DMS53 treated with DMSO at 0.1 percent for 48 hours (cell line): ENCODE results near the gene SLC6A18.
"Not testable (repeated sequence)": the region's sequence is repeated elsewhere in the genome, so short reads cannot be mapped to it uniquely, and the experiment has no call there.

Experiments
- DNase-seq: peaks from one replicate; lab custom pipeline; 2025; ENCODE audit not compliant: unreplicated experiment; lab: John Stamatoyannopoulos, UW

SLC6A18 gene

DNA sequence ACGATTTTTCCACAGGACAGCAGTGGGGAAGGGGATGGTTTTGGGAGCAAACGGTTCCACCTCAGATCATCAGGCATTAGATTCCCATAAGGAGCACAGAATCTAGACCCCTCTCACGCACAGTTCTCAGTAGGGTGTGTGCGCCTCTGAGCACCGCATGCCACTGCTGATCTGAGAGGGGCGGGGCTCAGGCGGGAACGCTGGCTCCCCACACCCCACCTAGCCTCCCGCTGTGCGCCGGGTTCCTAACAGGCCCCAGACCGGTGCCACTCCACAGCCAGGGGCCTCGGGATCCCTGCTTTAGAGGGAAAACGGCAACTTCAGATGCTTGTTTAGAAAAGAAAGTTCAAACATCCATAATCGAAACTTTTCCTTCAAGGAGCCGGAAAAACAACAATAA is 49.3 kb downstream of the SLC6A18 start:
- no peak for DNase-seq

DNA sequence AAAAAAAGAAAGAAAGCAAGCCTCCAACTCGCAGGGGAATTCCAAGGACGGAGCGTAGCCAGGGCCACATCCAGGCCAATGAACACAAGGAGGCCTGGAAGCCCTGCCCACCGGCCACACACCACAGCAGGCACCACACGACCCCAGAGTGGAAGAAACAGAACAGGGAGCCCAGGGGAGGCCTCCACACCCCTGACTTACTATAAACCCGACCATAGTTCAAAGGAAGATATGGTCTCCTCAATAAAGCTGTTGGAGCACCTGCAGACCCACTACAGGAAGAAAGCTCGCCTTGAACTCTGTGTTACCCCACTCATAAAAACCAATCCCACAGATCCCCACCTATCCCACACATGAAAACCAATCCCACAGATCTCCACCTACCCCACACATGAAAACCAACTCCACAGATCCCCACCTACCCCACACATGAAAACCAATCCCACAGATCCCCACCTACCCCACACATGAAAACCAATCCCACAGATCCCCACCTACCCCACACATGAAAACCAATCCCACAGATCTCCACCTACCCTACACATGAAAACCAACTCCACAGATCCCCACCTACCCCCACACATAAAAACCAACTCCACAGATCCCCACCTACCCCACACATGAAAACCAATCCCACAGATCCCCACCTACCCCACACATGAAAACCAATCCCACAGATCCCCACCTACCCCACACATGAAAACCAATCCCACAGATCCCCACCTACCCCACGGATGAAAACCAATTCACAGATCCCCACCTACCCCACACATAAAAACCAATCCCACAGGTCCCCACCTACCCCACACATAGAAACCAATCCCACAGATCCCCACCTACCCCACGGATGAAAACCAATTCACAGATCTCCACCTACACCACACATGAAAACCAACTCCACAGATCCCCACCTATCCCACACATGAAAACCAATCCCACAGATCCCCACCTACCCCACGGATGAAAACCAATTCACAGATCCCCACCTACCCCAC is 50.5 kb downstream of the SLC6A18 start:
- DNase-seq: not testable (repeated sequence)

DNA sequence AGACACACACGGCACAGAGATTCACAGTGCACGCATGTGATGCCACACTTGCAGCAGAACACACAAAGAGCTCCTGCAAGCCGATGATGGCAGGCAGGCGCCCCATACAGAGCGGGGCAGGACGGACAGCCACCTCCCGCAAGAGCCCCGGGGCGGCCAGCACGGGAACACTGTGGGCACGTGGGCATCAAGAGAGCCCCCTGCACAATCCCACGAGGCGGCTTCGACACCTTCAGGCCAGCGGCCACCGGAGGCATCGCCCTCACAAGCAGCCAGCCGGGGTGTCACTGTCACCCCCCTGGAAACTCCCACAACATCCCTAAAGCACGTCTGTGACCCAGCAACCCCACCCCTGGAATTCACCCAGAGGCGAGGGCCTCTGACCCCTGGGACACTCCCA is 51.7 kb downstream of the SLC6A18 start:
- DNase-seq: no peak

DNA sequence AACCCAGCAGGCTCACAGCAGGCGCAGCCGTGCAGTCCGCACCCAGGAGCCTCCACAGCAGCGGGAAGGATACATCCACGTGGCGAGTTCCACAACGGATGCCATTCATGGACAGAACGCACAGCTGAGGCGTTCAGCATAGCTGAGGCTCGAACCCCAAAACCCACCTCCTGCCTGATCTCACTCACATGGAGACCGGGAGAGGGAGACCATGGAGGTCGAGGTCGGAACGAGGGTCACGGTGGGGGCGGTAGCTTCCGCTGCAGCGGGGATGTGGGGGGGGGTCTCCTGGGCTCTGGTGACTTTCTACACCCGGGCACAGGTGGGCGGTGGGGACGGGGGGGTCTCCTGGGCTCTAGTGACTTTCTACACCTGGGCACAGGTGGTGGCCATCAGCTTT is 52.1 kb downstream of the SLC6A18 start:
- DNase-seq: no peak

DNA sequence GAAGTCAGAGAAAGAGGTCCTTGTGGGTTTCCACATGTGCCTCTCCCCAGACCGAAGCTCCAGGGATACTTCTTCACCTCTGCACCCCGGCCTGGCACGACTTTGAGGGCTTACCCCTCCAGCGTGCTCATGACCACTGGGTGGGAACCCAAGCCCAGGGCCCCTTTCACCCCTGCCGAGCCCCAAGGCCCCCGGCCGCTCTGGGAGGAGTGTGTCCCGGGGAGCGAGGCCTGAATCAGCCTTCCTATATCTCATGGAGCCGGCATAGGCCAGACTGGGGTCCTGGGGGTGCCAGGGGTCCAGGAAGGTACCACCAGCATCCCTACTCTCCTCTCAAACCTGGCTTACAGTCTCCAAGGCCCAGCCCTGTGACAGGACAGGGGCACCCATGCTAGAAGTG is 52.6 kb downstream of the SLC6A18 start:
- DNase-seq: no peak

DNA sequence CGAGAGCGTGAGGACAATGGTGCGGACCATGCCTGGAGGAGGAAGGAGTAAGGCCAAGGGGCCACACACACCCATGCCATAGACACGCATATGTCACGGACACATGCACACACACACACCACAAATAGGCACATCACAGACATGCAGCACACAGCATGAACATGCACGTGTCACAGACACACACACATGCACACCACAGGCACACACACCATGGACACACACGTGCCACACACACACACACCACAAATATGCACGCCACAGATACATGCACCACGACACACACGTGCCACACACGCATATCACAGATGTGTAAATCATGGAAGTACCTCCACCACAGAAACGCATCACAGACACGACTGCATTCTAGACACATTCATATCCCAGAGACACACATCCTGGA is 53.0 kb downstream of the SLC6A18 start:
- no peak for DNase-seq

DNA sequence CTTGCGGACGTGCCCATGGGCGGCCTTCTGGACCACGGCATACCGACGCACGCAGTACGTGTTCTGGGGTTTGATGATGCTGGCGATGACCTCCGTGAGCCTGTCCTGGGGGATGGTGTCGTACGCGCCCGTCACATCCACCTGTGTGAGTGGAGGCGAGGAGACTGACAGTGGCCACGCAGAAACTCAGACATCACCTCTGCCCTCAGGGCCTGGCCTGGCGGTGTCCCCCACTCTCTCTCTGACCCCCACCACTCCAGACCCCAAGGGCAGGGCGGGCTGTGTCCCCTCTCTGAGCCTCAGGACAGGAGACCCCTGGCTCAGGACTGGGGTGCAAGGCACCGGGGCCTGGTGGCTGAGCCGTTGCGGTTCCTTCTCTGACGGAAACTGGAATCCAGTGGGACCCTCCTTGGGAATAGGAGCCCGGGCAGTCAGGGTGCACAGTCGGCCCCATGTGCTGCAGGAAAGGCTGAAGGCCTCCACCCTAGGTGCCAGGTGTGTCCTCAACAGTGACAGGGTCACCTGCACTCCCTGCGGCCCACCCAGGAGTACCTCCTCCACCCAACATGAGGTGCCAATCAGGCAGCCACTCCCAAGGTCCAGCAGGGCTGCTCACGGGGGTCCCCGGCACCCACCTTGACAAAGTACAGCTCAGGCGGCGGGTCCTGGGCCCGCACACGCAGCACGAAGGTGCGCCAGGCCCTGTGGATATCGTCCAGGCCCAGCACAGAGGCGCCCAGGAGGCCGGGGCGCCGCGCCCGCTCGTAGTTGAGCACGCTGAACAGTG is 53.7 kb downstream of the SLC6A18 start:
- DNase-seq: no peak

DNA sequence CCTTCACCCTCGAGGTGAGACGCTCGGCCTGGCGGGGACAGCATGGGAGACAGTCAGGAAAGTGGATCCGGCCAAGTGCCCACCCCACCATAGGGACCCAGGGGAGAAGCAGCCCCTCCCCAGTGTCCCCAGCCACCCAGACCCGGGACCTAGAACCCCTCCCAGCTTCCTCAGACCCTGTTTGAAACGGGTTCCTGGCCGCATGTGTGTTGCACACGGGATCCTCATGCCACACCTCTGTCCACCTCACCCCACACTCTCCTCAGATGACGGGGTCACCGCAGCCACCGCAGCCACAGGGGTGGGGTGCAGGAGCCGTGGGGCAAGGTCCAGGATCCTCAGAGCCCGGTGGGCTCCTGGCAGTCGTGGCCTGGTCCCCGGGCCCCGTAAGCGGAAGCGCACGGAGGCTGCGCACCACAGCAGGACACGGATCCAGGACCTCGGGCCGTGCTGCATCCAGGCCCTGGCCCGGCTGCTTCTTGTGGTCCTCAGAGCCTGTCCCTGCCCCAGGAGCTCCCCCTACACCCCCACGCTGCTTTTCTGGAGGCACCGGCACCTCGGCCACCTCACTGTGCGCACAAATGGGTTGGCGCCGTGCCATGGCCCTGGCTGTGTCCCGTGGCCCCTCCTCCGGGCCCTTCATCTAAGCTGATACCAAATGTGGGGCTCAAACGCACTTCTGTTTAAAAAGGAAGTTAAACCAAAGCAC is 54.4 kb downstream of the SLC6A18 start:
- DNase-seq: no peak

DNA sequence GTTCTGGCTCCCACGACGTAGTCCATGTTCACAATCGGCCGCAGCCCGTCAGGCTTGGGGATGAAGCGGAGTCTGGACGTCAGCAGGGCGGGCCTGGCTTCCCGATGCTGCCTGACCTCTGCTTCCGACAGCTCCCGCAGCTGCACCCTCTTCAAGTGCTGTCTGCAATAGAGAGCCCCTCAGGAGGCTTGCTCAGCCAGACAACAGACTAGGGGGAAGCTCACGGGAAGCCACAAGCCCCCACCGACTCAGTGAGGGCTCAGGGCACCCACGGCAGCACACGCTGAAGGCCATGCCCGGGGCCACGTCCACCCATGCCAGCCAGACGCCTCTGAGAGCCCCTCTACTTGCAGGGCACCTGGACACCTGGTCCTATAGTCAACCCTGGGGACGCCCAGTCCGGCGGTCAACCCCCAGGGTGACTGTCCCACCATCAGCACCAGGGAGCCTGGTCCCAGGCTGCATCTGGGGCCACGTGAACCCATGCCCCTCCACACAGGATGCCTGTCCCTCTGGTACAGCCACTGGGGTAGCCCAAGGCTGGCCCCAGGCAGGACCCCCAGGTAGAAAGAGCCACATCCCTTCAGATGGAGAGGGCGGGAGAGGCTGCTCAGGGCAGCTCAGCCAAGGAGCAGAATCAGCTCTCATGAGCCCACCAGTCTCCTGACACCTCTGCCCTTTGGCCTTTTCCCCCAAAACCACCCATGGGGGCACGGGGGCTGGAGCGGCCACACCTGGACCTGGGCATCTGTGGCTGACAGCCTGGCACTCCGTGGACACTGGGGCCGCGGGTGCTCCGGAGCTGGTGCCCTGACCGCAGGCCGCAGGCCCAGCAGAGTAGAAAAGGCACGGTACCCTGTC is 55.2 kb downstream of the SLC6A18 start:
- no peak for DNase-seq

DNA sequence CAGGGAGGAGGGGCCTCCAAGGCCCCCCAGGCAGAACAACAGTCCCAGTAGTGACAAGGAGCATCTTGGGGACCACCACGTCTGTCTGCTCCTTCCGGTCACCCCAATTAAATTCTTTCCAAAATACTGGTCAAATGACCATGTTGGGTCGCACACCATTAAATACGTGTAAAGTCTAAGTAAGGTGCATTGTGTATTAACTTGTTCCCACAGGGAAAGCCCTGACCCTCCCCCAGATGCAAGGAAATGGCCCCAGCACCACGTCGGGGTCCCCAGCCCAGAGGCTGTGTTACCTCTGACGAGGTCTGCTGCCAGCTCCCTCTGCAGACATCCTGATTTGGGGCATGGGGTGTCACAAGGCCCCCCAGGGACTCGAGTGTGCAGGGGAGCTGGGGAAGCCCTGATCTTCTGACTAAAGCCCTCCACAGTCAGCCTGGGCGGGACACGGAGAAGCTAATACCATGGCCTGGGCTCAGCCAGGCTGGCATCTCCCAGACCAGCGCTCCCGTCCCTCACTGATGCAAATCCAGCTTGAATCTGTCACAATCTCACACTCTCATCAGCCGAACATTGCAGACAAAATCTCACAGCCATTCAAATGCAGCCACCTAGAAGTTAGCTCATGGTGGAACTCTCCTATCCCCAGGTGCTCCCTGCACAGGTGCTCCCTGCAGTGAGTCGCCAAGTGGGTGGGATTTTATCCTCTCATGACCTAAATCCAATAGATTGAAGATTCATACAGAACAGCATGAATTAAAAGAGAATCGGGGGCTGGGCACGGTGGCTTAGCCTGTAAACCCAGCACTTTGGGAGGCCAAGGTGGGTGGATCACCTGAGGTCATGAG is 56.1 kb downstream of the SLC6A18 start:
- DNase-seq: no peak

DNA sequence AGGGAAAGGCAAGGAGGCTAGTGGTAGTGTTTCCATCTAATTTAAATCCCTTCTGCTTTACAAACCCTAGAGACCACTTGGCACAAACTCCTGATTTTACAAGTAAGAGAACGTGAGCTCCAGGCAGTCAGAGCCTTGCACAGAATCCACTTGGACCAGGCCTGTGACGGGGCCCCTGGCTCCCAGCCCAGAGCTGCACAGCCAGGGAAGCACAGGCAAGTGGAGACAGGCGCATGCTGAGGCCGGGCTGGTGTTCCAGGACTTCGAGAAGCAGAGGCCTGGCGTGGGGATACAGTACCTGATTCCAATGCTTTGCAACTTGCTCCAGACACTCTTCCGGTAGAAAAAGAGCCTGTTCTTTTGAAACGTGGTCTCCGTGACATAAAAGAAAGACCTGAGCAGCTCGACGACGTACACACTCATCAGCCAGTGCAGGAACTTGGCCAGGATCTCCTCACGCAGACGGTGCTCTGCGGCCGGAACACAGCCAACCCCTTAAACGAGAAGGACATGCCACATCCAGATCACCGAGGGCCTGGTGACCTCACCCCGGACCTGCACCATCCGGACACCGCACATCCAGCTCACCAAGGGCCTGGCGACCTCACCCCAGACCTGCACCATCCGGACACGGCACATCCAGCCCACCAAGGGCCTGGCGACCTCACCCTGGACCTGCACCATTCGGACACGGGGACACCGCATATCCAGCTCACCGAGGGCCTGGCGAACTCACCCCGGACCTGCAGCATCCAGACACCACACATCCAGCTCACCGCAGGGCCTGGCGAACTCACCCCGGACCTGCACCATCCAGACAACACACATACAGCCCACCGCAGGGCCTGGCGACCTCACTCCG is 57.2 kb downstream of the SLC6A18 start:
- DNase-seq: no peak

DNA sequence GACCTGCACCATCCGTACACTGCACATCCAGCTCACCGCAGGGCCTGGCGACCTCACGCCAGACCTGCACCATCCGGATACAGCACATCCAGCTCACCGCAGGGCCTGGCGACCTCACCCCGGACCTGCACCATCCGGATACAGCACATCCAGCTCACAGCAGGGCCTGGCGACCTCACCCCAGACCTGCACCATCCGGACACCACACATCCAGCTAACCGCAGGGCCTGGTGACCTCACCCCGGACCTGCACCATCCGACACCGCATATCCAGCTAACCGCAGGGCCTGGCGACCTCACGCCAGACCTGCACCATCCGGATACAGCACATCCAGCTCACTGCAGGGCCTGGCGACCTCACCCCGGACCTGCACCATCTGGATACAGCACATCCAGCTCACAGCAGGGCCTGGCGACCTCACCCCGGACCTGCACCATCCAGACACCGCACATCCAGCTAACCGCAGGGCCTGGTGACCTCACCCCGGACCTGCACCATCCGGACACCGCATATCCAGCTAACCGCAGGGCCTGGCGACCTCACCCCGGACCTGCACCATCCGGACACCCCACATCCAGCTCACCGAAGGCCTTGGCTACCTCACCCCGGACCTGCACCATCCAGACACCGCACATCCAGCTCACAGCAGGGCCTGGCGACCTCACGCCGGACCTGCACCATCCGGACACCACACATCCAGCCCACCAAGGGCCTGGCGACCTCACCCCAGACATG is 58.0 kb downstream of the SLC6A18 start:
- not testable (repeated sequence) for DNase-seq

DNA sequence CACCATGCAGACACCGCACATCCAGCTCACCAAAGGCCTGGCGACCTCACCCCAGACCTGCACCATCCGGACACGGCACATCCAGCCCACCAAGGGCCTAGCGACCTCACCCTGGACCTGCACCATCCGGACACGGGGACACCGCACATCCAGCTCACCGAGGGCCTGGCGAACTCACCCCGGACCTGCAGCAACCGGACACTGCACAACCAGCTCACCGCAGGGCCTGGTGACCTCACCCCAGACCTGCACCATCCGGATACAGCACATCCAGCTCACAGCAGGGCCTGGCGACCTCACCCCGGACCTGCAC is 58.5 kb downstream of the SLC6A18 start:
- DNase-seq: not testable (repeated sequence)

DNA sequence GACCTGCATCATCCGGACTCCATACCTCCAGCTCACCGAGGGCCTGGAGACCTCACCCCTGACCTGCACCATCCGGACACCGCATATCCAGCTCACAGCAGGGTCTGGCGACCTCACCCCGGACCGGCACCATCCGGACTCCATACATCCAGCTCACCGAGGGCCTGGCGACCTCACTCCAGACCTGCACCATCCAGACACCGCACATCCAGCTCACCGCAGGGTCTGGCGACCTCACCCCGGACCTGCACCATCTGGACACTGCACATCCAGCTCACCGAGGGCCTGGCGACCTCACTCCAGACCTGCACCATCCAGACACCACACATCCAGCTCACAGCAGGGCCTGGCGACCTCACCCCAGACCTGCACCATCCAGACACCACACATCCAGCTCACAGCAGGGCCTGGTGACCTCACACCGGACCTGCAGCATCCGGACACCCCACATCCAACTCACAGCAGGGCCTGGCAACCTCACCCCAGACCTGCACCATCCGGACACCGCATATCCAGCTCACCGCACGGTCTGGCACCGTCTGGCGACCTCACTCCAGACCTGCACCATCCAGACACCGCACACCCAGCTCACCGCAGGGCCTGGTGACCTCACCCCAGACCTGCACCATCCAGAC is 59.3 kb downstream of the SLC6A18 start:
- DNase-seq: not testable (repeated sequence)

DNA sequence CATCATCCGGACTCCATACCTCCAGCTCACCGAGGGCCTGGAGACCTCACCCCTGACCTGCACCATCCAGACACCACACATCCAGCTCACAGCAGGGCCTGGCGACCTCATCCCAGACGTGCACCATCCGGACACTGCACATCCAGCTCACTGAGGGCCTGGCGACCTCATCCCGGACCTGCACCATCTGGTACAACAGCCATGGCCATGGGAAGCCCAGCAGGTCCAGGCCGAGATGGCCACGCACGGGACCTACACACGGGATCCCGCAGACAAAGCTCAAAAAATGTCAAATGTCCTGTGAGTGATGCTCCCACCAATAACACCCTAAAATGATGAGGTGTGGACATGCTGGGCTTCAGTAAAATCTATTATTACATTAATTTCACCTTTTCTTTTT is 60.0 kb downstream of the SLC6A18 start:
- DNase-seq: no peak

DNA sequence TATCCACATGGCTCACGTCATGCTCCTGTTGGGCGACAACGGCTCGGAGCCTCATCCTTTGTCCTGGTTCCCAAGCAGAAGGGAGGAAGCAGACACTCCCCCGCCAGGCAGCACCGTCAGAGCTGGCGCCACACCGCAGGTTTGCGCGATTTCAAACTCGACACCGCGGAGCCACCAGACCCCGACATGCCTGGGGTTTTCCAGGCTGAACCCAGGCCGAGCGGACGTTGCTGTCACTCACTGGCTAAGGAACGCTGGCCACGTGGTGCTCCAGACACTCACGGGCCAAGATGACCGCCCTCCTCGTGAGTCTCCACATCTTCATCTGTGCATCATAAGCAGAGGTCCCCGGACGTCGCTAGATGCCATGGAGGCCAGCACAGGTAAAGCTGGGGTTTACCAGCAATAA is 60.7 kb downstream of the SLC6A18 start:
- no peak for DNase-seq

DNA sequence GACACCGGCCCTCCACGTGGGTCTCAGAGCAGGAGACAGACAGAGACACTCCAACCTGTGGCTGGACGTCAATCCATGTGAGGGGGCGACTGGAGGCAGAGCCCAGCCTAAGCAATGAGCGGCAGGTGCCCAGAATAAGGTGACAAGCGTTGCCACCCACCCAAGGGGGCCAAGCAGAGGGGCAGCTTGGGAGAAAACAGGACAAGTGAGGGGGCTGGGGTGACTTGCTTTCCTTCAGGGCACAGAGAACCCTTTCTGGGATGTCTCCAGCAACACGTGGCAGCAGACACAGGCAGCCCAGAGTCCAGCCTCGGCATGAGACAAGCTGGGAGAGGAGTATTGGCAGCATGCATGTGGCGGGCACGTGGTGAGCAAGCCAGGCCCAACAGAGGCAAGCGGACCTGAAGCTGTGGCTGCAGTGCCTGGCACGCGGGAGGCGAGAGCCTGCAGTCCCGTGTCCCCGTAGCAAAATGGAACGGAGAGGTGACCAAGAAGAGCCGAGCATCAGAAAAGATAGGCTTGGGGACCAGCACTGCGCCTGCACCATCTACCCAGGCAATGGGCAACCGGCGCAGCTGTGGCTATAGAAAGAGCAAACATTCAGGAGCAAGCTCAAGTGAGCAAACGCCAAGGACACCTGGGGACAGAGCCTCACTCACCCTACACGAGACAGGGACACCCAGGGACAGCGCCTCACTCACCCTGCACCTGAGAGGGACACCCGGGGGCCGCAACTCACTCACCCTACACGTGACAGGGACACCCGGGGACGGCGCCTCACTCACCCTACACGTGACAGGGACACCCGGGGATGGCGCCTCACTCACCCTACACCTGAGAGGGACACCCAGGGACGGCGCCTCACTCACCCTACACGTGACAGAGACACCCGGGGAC is 63.5 kb downstream of the SLC6A18 start:
- peak; percentile 80 for DNase-seq
